OCI-LY7 (cell line): ENCODE data around the gene TMX4. TPM values are rescaled to one million over a fixed set of nuclear protein-coding genes. Genes with fewer than 3 reads are reported as not detected.
"Not testable (repeated sequence)": the region's sequence is repeated elsewhere in the genome, so short reads cannot be mapped to it uniquely, and the experiment has no call there.

Experiments
- BruUV-seq: library from RNA; stranded (reverse); fragments of 400-500 nt; replicated peaks from 2 replicates; lab custom pipeline; 2021; lab: Mats Ljungman, UMichigan
- CTCF ChIA-PET: fragments of 300-600 bp; sonication (Branson Sonifier 250); formaldehyde crosslinking; loops from one replicate; lab custom pipeline; 2022; ENCODE audit warnings: antibody characterized with exemption; ENCODE audit not compliant: unreplicated experiment; lab: Charles Lee
- POLR2A ChIA-PET: fragments of 300-600 bp; sonication (Branson Sonifier 250); formaldehyde crosslinking; loops from one replicate; lab custom pipeline; 2022; ENCODE audit warnings: antibody characterized with exemption; lab: Charles Lee
- DNase-seq: peaks from one replicate; pipeline ENCODE4 v3.0.0-alpha.2; 2015; ENCODE audit warnings: low spot score
- H2AFZ ChIP-seq: fragments of 200-600 bp; sonication (generic), shearing (Covaris generic); 2 replicates; pipeline ENCODE4 v1.6.1; 2014; ENCODE audit warnings: mild to moderate bottlenecking, antibody characterized with exemption, low read length, moderate library complexity
- H3K27ac ChIP-seq: fragments of 200-600 bp; sonication (generic); 2 replicates; pipeline ENCODE4 v1.5.1; 2014; ENCODE audit warnings: mixed run types, low read depth, mild to moderate bottlenecking, moderate library complexity, low read length, inconsistent platforms; ENCODE audit not compliant: poor library complexity, severe bottlenecking
- H3K36me3 ChIP-seq: fragments of 200-600 bp; sonication (generic); 2 replicates; pipeline ENCODE4 v1.6.1; 2014; ENCODE audit warnings: mild to moderate bottlenecking, antibody characterized with exemption, low read length, moderate library complexity, mixed read lengths; ENCODE audit not compliant: insufficient read depth
- H3K4me1 ChIP-seq: fragments of 200-600 bp; sonication (generic); 2 replicates; pipeline ENCODE4 v1.5.1; 2014; ENCODE audit warnings: mild to moderate bottlenecking, low read length; ENCODE audit not compliant: insufficient read depth, poor library complexity, severe bottlenecking
- H3K4me2 ChIP-seq: fragments of 200-600 bp; sonication (generic); 2 replicates; pipeline ENCODE4 v1.6.1; 2014; ENCODE audit warnings: mild to moderate bottlenecking, low read length
- H3K4me3 ChIP-seq: fragments of 200-600 bp; sonication (generic); 2 replicates; pipeline ENCODE4 v1.5.1; 2014; ENCODE audit warnings: mild to moderate bottlenecking, low read depth, low read length; ENCODE audit not compliant: poor library complexity, severe bottlenecking
- H3K79me2 ChIP-seq: fragments of 200-600 bp; sonication (generic); 2 replicates; pipeline ENCODE4 v1.6.1; 2016; ENCODE audit warnings: low read depth, mild to moderate bottlenecking, low read length, moderate library complexity, mixed read lengths; ENCODE audit not compliant: insufficient read depth
- H3K9me2 ChIP-seq: fragments of 200-600 bp; sonication (generic); 2 replicates; pipeline ENCODE4 v1.6.1; 2016; ENCODE audit warnings: mild to moderate bottlenecking, low read length, mixed read lengths; ENCODE audit not compliant: insufficient read depth
- H3K9me3 ChIP-seq: fragments of 200-600 bp; sonication (generic); 2 replicates; pipeline ENCODE4 v1.6.1; 2014; ENCODE audit warnings: mild to moderate bottlenecking, mixed run types, low read length, mixed read lengths
- H4K20me1 ChIP-seq: fragments of 200-600 bp; sonication (generic); 2 replicates; pipeline ENCODE4 v1.6.1; 2014; ENCODE audit warnings: mild to moderate bottlenecking, antibody characterized with exemption, low read length, moderate library complexity, mixed read lengths; ENCODE audit not compliant: insufficient read depth
- EZH2phosphoT487 ChIP-seq: fragments of 200-600 bp; sonication (generic); IDR thresholded peaks from 2 replicates; pipeline ENCODE4 v1.6.1; 2018; ENCODE audit warnings: low read depth, borderline replicate concordance, mild to moderate bottlenecking, mixed run types, antibody characterized with exemption, low read length, moderate library complexity, mixed read lengths
- intact Hi-C: fragments of 100-400 bp; cut with micrococcal nuclease; formaldehyde crosslinking; loops from one replicate; pipeline ENCODE4 v1.10.0; 2022; ENCODE audit not compliant: unreplicated experiment
- total RNA-seq, 2 experiments: library from RNA; depleted of rRNA in 1 of 2; stranded (reverse); fragments of >200 nt in 1 of 2; shearing (Covaris generic) in 1 of 2; gene quantifications; 2 replicates each; pipeline ENCODE4 v1.2.3, GENCODE V29; 2014 to 2022
- TF ChIP-seq, protein P1 (sequence below): fragments of 200-600 bp; sonication (generic); conservative IDR thresholded peaks from 2 replicates; pipeline ENCODE4 v1.5.1; 2014; ENCODE audit warnings: mild to moderate bottlenecking, antibody characterized with exemption, low read length, moderate library complexity, mixed read lengths

The TMX4 gene
- total RNA-seq, 2 experiments from 2014 or later: 22.4 to 71.3 TPM

- TF ChIP-seq, protein P1, sequence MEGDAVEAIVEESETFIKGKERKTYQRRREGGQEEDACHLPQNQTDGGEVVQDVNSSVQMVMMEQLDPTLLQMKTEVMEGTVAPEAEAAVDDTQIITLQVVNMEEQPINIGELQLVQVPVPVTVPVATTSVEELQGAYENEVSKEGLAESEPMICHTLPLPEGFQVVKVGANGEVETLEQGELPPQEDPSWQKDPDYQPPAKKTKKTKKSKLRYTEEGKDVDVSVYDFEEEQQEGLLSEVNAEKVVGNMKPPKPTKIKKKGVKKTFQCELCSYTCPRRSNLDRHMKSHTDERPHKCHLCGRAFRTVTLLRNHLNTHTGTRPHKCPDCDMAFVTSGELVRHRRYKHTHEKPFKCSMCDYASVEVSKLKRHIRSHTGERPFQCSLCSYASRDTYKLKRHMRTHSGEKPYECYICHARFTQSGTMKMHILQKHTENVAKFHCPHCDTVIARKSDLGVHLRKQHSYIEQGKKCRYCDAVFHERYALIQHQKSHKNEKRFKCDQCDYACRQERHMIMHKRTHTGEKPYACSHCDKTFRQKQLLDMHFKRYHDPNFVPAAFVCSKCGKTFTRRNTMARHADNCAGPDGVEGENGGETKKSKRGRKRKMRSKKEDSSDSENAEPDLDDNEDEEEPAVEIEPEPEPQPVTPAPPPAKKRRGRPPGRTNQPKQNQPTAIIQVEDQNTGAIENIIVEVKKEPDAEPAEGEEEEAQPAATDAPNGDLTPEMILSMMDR: no peak
- TF ChIP-seq EZH2phosphoT487: no peak
- H3K4me3 ChIP-seq: no peak overlapping the region
- POLR2A ChIA-PET: interaction anchor here (0.6 kb wide), 1 partner anchor 492 kb away, joined by 3 read pairs; no protein-coding TSS in a partner anchor
- intact Hi-C loops: no loop called here
- no peaks in the 10 kb centered on the region for H3K79me2 ChIP-seq
- H3K4me2 ChIP-seq: no peak overlapping the region
- DNase-seq: no peak
- H3K4me1 ChIP-seq: no peaks in the 10 kb centered on the region
- H3K27ac ChIP-seq: no peak overlapping the region
- H2AFZ ChIP-seq: no peak overlapping the region
- no TSS peak for BruUV-seq
- no peaks in the 10 kb centered on the region for H3K9me2 ChIP-seq
- H3K36me3 ChIP-seq: no peaks in the 10 kb centered on the region
- H4K20me1 ChIP-seq: no peaks in the 10 kb centered on the region
- CTCF ChIA-PET: no interaction called here
- no peaks in the 10 kb centered on the region for H3K9me3 ChIP-seq
These were observed 17.2 kb upstream of the TMX4 start for GRCh38 chr20:8036771-8037170.

DNA sequence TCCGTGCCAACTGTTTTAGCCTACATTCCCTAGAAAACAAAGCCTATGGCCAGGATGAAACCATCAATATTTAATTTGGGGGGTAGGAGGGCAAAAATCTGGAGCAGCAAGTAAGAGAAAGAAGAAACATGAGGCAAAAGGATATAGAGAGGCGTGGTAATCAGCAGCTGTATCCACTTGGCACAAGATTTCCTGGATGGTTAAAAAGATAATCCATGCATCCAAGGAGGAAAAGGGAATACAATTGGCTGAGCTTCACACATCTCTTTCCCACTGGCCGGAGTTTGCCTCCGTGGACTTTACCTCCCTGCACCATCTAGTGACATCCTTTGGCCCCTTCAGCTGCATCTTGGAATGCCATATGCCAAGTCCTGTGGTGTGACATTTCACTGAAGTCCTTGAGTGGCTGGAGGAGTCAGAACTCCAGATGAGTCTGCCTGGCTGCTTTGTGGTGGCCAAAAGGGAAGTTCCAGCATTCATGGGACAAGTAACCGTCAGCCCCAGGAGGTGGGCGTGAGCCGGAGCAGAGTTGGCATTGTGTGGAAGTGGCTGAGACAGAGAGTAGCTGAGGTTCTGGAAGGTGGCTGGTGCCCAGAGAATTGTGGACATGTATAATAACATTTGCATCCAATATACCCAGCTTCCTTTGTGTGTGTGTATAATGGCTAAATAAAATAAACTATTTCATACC is 13.7 kb upstream of the TMX4 start:
- Histone ChIP-seq H3K4me2 (no peak overlapping the region), H3K79me2 (no peaks in the 10 kb centered on the region), H3K4me3 (no peak overlapping the region), H4K20me1 (no peaks in the 10 kb centered on the region), H3K9me3 (no peaks in the 10 kb centered on the region; the same call in 1 of the 2 replicates), H3K27ac (no peak overlapping the region), H3K4me1 (no peaks in the 10 kb centered on the region), H2AFZ (no peak overlapping the region), H3K36me3 (no peaks in the 10 kb centered on the region), H3K9me2 (no peaks in the 10 kb centered on the region)
- ChIA-PET POLR2A (interaction anchor here (0.7 kb wide), 1 partner anchor 10 kb away, joined by 3 read pairs; no protein-coding TSS in a partner anchor), CTCF (interaction anchor here (0.7 kb wide), 1 partner anchor 98 kb away, joined by 3 read pairs; no protein-coding TSS in a partner anchor)
- intact Hi-C loops: no loop called here
- DNase-seq: no peak
- BruUV-seq: no TSS peak
- TF ChIP-seq EZH2phosphoT487: no peak
- TF ChIP-seq, protein P1: no peak

- Histone ChIP-seq H3K36me3 (no peaks in the 10 kb centered on the region), H3K4me1 (no peaks in the 10 kb centered on the region), H3K9me2 (no peaks in the 10 kb centered on the region), H2AFZ (no peak overlapping the region), H3K79me2 (no peaks in the 10 kb centered on the region), H3K4me2 (no peak overlapping the region), H3K9me3 (no peaks in the 10 kb centered on the region; the same call in 1 of the 2 replicates), H3K27ac (no peak overlapping the region), H4K20me1 (no peaks in the 10 kb centered on the region), H3K4me3 (no peak overlapping the region)
- ChIA-PET POLR2A (interaction anchor here (0.9 kb wide), 1 partner anchor 93 kb away, joined by 3 read pairs; no protein-coding TSS in a partner anchor), CTCF (no interaction called here)
- no TSS peak for BruUV-seq
- intact Hi-C loops: no loop called here
- TF ChIP-seq, protein P1: no peak
- TF ChIP-seq EZH2phosphoT487: no peak
- DNase-seq: no peak
These were observed 12.9 kb upstream of the TMX4 start for GRCh38 chr20:8032499-8032898.

GRCh38 chr20:8031539-8031938 is 12.0 kb upstream of the TMX4 start:
- BruUV-seq, DNase-seq, intact Hi-C loops, H3K9me3 ChIP-seq, H3K4me3 ChIP-seq, H3K36me3 ChIP-seq, H3K4me2 ChIP-seq, H2AFZ ChIP-seq, H3K4me1 ChIP-seq, H3K27ac ChIP-seq, CTCF ChIA-PET, H3K79me2 ChIP-seq, H4K20me1 ChIP-seq, H3K9me2 ChIP-seq: not testable (repeated sequence)
- POLR2A ChIA-PET: interaction anchor here (2.8 kb wide), 1 partner anchor 10 kb away, joined by 12 read pairs; no protein-coding TSS in a partner anchor
